Transverse colon (tissue), 4 donors: ENCODE results near the gene PLAAT5. TPM values are rescaled to one million over a fixed set of nuclear protein-coding genes. Genes with fewer than 3 reads are reported as not detected.
A peak's percentile ranks its signal among the peaks of the same experiment; 100 is the strongest.

Experiments
- DNase-seq: peaks from one replicate; pipeline ENCODE4 v3.0.0-alpha.2; 2019
- H3K27ac ChIP-seq, 4 donors: fragments of 200-600 bp; sonication (generic); 2 replicates each; pipeline ENCODE4 v1.5.1; 2016 to 2018; ENCODE audit warnings: inconsistent platforms in 4 of 4
- H3K27me3 ChIP-seq: fragments of 200-600 bp; sonication (generic); 2 replicates; pipeline ENCODE4 v1.5.1; 2017; ENCODE audit warnings: inconsistent platforms
- H3K36me3 ChIP-seq, 4 donors: fragments of 200-600 bp; sonication (generic); 2 replicates each; pipeline ENCODE4 v1.5.1; 2017 to 2019; ENCODE audit warnings: inconsistent platforms in 4 of 4
- H3K4me1 ChIP-seq, 4 donors: fragments of 200-600 bp; sonication (generic); 2 replicates each; pipeline ENCODE4 v1.5.1; 2017 to 2020; ENCODE audit warnings: inconsistent platforms in 4 of 4
- H3K4me3 ChIP-seq, 4 donors: fragments of 200-600 bp; sonication (generic); 1 replicate in 1 of 4; 2 replicates in 3 of 4; pipeline versions ENCODE4 v1.5.1 to v1.6.1; 2017 to 2019; ENCODE audit warnings: inconsistent platforms in 4 of 4
- H3K9me3 ChIP-seq, 2 donors: fragments of 200-600 bp; sonication (generic); 2 replicates each; pipeline ENCODE4 v1.5.1; 2017 to 2019; ENCODE audit warnings: inconsistent platforms in 2 of 2
- EP300 ChIP-seq: sonication (generic); formaldehyde crosslinking; IDR thresholded peaks from one replicate; pipeline ENCODE4 v1.6.1; 2017; ENCODE audit warnings: antibody characterized with exemption, low read depth
- POLR2A ChIP-seq: fragments of 450-650 bp; IDR thresholded peaks from one replicate; pipeline ENCODE4 v1.6.1; 2016; ENCODE audit warnings: antibody characterized with exemption, mild to moderate bottlenecking, moderate library complexity
- POLR2AphosphoS5 ChIP-seq, 3 donors: sonication (generic); formaldehyde crosslinking; IDR thresholded peaks; one replicate each; pipeline ENCODE4 v1.6.1; 2016; ENCODE audit warnings: antibody characterized with exemption in 3 of 3
- WGBS, 2 donors: methylation state at CpG; one replicate each; pipeline ENCODE4 v1.1.5; 2018; ENCODE audit warnings: low coverage in 1 of 2; 5-methylcytosine and 5-hydroxymethylcytosine counted together
- in situ Hi-C, 4 donors: fragments of 200-750 bp; cut with MboI; loops; one replicate each; pipeline versions ENCODE4 v1.15.0 to v1.15.1; 2017; ENCODE audit warnings: low sequenced_read_pairs in 3 of 4, low pct_ligation_motif_present in 1 of 4, low pct_unique_long_range_greater_than_20kb in 1 of 4
- intact Hi-C: fragments of 100-400 bp; cut with DNase I; formaldehyde crosslinking; loops from one replicate; pipeline ENCODE4 v1.15.1; 2023; ENCODE audit warnings: low total_unique reads
- total RNA-seq, 4 donors: library from RNA; depleted of rRNA; stranded (reverse); fragments of >200 nt; gene quantifications; one replicate each; pipeline ENCODE4 v1.1.0, GENCODE V29; 2016
- TF ChIP-seq, protein P1 (sequence below), 5 experiments: fragments of 200-600 bp in 3 of 5; fragments of 450-650 bp in 2 of 5; sonication (generic) in 3 of 5; IDR thresholded peaks; 1 replicate in 2 of 5; 2 replicates in 3 of 5; pipeline ENCODE4 v1.5.1; 2016 to 2017; ENCODE audit warnings: antibody characterized with exemption in 5 of 5, inconsistent platforms in 3 of 5, mild to moderate bottlenecking in 2 of 5, moderate library complexity in 1 of 5

The PLAAT5 gene
- total RNA-seq, 4 donors from 2014 or later, result 0.79 to 1.4 TPM; not detected in 2

DNA sequence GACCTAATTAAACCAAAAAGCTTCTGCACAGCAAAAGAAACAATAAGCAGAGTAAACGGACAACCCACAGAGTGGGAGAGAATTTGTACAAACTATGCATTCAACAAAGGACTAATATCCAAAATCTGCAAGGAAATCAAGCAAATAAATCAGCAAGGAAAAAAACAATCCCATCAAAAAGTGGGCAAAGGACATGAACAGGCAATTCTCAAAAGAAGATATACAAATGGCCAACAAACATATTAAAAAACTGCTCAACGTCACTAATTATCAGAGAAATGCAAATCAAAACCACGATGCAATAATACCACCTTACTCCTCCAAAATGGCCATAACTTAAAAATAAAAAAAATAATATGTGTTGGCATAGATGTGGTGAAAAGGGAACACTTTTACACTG lies 5.2 kb downstream of the PLAAT5 start:
- H3K4me1 ChIP-seq, result peaks cover 0 to 3% (median 2%) of the 10 kb centered on the region in 4 donors
- peaks cover 18 to 19% of the 10 kb centered on the region in 2 donors for H3K9me3 ChIP-seq
- no peak overlapping the region for H3K27ac ChIP-seq
- peaks cover 23% of the 10 kb centered on the region for H3K27me3 ChIP-seq
- in situ Hi-C loops, result loop anchor here in 2 of 4 donors (10.0 to 25.0 kb wide), 2 partner anchors 149 to 252 kb away; no protein-coding TSS in a partner anchor
- WGBS, 2 donors, result 85 to 88% methylated on average over 3 of the region's 3 CpGs
- DNase-seq, result no peak
- TF ChIP-seq POLR2AphosphoS5 (IDR thresholded peaks at IDR 0.05) (no peak), POLR2A (no peak), EP300 (no peak)
- TF ChIP-seq, protein P1, sequence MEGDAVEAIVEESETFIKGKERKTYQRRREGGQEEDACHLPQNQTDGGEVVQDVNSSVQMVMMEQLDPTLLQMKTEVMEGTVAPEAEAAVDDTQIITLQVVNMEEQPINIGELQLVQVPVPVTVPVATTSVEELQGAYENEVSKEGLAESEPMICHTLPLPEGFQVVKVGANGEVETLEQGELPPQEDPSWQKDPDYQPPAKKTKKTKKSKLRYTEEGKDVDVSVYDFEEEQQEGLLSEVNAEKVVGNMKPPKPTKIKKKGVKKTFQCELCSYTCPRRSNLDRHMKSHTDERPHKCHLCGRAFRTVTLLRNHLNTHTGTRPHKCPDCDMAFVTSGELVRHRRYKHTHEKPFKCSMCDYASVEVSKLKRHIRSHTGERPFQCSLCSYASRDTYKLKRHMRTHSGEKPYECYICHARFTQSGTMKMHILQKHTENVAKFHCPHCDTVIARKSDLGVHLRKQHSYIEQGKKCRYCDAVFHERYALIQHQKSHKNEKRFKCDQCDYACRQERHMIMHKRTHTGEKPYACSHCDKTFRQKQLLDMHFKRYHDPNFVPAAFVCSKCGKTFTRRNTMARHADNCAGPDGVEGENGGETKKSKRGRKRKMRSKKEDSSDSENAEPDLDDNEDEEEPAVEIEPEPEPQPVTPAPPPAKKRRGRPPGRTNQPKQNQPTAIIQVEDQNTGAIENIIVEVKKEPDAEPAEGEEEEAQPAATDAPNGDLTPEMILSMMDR (IDR thresholded peaks at IDR 0.05), result no peak
- no peaks in the 10 kb centered on the region for H3K36me3 ChIP-seq
- intact Hi-C loops, result no loop called here
- no peak overlapping the region for H3K4me3 ChIP-seq

DNA sequence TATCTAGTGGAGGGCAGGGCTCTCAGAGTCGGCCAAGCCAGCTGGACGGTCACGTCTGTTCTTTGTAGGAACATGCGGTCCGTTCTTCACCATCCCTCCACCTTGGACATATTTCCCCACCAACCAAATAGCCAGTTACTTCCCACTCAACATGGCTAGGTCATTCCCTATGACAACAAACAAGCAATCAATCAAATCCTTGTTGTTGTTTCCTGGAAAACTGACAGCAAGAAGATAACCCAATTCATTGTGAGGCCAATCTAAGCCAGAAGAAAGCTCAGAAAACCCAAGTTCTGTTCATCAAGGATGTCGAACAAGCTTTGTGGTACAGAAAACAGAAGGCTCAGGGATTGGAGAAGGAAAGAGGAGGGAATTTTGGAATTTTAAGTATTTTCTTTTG lies 10.9 kb downstream of the PLAAT5 start:
- Histone ChIP-seq H3K4me1 (peaks cover 0 to 4% (median 0%) of the 10 kb centered on the region in 4 donors), H3K27me3 (no peaks in the 10 kb centered on the region), H3K27ac (no peak overlapping the region), H3K4me3 (no peak overlapping the region), H3K9me3 (peaks cover 6 to 16% of the 10 kb centered on the region in 2 donors), H3K36me3 (no peaks in the 10 kb centered on the region)
- TF ChIP-seq POLR2A (no peak), POLR2AphosphoS5 (IDR thresholded peaks at IDR 0.05) (no peak)
- intact Hi-C loops, result no loop called here
- DNase-seq, result no peak
- 87 to 89% methylated on average over 6 of the region's 6 CpGs for WGBS, 2 donors
- in situ Hi-C loops, result loop anchor here in 2 of 4 donors (10.0 to 25.0 kb wide), 2 partner anchors 155 to 257 kb away; no protein-coding TSS in a partner anchor

DNA sequence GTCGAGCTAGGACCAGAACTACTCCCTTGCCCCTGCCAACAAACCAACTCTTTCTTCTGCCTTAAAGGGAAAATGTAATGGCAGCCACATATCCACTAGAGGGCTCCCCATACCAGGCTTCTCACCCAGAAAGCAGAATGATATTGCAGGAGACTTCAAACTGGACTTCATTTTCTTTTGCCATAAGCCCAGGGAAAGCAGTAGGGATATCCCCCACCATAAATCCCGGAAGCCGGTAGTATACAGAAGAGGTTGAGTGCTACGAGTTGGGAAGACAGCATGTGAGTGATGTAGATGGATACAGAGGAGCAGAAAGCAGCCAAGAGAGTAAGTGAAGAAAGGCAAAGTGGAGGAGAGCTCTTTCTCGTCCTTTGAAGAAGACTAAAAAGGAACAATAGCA lies 12.1 kb downstream of the PLAAT5 start:
- in situ Hi-C loops (loop anchor here in 3 of 4 donors (5.0 to 25.0 kb wide), 4 partner anchors 156 to 258 kb away; no protein-coding TSS in a partner anchor), intact Hi-C loops (loop anchor here (5.0 kb wide), 1 partner anchor 158 kb away; no protein-coding TSS in a partner anchor)
- WGBS, 2 donors, result 16 to 22% methylated on average over 4 to 5 of the region's 5 CpGs
- DNase-seq, result peak; percentile 39
- H3K4me3 ChIP-seq, result no peak overlapping the region
- H3K4me1 ChIP-seq, result peaks cover 0 to 4% (median 0%) of the 10 kb centered on the region in 4 donors
- no peak overlapping the region for H3K27ac ChIP-seq
- no peaks in the 10 kb centered on the region for H3K36me3 ChIP-seq
- no peaks in the 10 kb centered on the region for H3K27me3 ChIP-seq
- peaks cover 0 to 8% of the 10 kb centered on the region in 2 donors for H3K9me3 ChIP-seq
- no peak for TF ChIP-seq POLR2AphosphoS5 (IDR thresholded peaks at IDR 0.05)
- TF ChIP-seq, protein P1 (IDR thresholded peaks at IDR 0.05), result peak; percentile 89 to 92 (median 89)

DNA sequence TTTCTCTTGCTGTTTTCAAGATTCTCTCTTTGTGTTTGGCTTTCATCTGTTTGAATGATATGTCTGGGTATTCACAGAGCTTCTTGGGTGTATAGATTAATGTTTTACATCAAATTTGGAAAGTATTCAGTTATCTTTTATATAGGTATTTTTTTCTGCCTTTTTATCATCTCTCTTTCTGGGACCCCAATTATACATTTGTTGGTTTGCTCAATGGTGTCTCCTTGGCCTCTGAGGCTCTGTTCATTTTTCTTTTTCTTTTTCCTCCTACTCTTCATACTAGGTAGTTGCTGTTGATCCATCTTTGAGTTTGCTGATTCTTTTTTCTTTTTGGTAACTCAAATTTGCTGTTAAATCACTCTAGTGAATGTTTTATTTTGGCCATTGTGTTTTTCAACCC lies 14.3 kb downstream of the PLAAT5 start:
- Histone ChIP-seq H3K9me3 (peaks cover 0 to 8% of the 10 kb centered on the region in 2 donors), H3K4me3 (no peak overlapping the region), H3K36me3 (no peaks in the 10 kb centered on the region), H3K27me3 (no peaks in the 10 kb centered on the region), H3K27ac (no peak overlapping the region), H3K4me1 (peaks cover 0 to 4% (median 0%) of the 10 kb centered on the region in 4 donors)
- in situ Hi-C loops, result loop anchor here in 3 of 4 donors (5.0 to 25.0 kb wide), 4 partner anchors 158 to 261 kb away; no protein-coding TSS in a partner anchor
- intact Hi-C loops, result loop anchor here (5.0 kb wide), 1 partner anchor 161 kb away; no protein-coding TSS in a partner anchor
- TF ChIP-seq, protein P1 (IDR thresholded peaks at IDR 0.05), result no peak
- no peak for DNase-seq

DNA sequence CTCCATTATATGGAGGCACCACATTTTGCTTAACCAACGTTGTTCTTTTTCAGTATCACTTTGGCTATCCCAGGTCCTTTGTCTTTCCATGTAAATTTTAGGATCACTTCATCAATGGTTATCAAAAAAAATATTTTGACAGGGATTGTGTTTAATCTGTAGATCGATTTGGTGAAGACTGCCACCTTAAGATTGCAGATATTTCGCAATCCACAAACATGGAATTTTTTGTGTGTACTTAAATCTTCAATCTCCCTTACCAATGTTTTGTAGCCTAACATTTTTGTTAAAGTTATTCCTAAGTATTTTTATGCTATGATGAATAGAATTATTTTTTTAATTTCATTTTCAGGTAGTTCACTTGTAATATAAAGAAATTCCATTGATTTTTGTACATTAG lies 18.6 kb downstream of the PLAAT5 start:
- WGBS, 2 donors, result 52 to 65% methylated on average over 3 of the region's 3 CpGs
- TF ChIP-seq POLR2AphosphoS5 (IDR thresholded peaks at IDR 0.05) (no peak), EP300 (no peak), POLR2A (no peak)
- TF ChIP-seq, protein P1 (IDR thresholded peaks at IDR 0.05), result no peak
- H3K9me3 ChIP-seq, result peaks cover 0 to 8% of the 10 kb centered on the region in 2 donors
- H3K36me3 ChIP-seq, result no peaks in the 10 kb centered on the region
- no peak overlapping the region for H3K4me3 ChIP-seq
- in situ Hi-C loops (loop anchor here in 2 of 4 donors (10.0 kb wide), 2 partner anchors 162 to 262 kb away; no protein-coding TSS in a partner anchor), intact Hi-C loops (no loop called here)
- no peaks in the 10 kb centered on the region for H3K27me3 ChIP-seq
- H3K4me1 ChIP-seq, result no peaks in the 10 kb centered on the region
- no peak overlapping the region for H3K27ac ChIP-seq
- DNase-seq, result no peak
